LNCaP clone FGC (cell line): ENCODE results near the gene ARAF.

Experiments
- DNase-seq: peaks from one replicate; pipeline ENCODE4 v3.0.0-alpha.2; 2011; ENCODE audit warnings: low read depth
- H3K4me3 ChIP-seq: 2 replicates; pipeline ENCODE4 v1.5.1; 2011; ENCODE audit warnings: mild to moderate bottlenecking, low read depth, low read length, control low read depth
- TF ChIP-seq, protein P1 (sequence below): IDR thresholded peaks from 2 replicates; pipeline ENCODE4 v1.5.1; 2012; ENCODE audit warnings: mild to moderate bottlenecking; ENCODE audit not compliant: control insufficient read depth, insufficient read depth; ENCODE audit errors: extremely low read depth

The ARAF gene

DNA sequence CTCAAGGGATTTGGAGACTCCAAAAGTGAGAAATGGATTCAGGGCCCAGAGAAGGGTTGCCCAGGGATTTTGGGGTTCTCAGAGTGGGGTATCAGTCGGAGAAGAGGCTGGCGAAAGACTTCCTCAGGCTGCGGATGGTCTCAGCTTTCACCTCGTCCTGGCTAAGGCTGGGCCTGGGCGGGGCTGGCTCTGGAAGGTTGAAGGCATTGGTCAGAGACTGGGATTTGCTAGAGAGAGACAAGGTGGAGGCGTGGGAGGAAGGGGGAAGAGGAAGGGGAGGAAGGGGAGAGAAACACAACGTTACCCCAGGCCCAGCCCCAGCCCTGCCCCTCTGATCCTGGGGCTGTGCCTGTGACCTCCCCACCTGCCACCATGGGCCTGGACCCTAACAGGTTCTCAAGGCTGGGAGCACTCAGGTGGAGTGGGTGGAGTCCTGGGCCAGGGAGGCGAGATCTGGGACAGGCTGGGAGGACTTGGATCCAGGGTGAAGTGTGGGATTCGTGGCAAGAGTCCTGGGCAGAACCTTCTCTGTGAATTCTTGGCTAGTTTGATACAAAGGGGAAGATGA, 11.9 kb downstream of the ARAF start:
- DNase-seq, result no peak
- TF ChIP-seq, protein P1, sequence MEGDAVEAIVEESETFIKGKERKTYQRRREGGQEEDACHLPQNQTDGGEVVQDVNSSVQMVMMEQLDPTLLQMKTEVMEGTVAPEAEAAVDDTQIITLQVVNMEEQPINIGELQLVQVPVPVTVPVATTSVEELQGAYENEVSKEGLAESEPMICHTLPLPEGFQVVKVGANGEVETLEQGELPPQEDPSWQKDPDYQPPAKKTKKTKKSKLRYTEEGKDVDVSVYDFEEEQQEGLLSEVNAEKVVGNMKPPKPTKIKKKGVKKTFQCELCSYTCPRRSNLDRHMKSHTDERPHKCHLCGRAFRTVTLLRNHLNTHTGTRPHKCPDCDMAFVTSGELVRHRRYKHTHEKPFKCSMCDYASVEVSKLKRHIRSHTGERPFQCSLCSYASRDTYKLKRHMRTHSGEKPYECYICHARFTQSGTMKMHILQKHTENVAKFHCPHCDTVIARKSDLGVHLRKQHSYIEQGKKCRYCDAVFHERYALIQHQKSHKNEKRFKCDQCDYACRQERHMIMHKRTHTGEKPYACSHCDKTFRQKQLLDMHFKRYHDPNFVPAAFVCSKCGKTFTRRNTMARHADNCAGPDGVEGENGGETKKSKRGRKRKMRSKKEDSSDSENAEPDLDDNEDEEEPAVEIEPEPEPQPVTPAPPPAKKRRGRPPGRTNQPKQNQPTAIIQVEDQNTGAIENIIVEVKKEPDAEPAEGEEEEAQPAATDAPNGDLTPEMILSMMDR, result no peak
- H3K4me3 ChIP-seq, result no peak overlapping the region

DNA sequence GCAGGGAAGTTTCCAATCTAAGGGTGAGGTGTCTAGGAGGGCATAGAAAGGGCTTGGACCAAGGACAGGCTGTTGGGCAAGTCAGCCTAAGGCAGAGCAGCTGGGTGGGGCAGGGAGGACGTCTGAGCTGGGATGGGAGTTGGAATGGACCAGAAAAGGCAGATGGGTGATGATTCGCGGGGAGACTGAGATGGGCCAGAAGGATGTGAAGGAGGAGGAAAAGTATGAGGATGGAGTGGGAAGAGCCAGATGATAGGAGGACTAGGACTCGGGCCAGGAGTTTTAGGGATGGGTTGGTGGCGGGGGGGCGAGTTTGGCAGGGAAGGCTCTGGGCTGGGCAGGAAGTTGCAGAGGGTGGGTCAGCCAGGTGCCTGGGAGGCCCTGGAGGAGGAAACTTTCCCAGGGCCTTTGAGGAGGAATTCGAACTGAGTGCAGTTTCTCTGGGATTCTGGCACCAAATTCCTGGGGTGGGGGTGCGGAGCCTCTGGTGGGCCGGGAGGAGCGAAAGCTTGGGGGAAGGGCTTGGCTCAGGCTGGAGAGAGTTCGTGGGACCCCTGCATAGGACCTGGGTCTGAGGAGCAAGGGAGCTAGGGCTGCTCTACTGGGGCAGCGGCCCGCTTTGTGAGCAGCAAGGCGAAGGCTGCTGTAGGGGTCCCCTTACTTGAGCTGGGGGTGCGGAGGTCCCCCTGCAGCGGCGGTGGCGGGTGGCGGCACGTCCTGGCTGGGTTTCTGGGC, 12.5 kb downstream of the ARAF start:
- H3K4me3 ChIP-seq, result no peak overlapping the region
- DNase-seq, result no peak
- TF ChIP-seq, protein P1, result no peak

DNA sequence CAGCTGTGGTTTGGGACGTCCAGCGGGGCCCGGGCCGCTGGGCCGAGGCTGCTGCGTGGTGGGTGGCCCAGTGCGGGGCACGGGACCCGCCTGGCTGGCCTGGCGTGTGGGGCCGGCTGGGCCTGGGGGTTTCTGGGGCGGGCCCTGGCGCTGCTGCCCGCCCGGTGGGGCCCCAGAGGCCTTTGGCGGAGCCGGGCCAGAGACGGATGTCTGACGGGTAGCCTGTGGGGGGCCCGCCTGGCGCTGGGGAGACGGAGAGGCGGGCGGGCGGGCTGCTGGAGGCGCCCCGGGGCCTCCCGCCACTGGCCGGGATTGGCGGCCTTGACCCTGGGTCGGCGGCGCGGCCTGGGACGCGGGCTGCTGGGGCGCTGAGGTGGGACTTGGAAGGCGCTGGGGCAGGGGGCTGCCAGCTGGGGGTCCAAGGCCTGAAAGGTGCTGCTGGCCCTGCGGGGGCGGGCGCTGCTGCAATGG, 13.1 kb downstream of the ARAF start:
- TF ChIP-seq, protein P1, result no peak
- no peak for DNase-seq
- H3K4me3 ChIP-seq, result no peak overlapping the region

DNA sequence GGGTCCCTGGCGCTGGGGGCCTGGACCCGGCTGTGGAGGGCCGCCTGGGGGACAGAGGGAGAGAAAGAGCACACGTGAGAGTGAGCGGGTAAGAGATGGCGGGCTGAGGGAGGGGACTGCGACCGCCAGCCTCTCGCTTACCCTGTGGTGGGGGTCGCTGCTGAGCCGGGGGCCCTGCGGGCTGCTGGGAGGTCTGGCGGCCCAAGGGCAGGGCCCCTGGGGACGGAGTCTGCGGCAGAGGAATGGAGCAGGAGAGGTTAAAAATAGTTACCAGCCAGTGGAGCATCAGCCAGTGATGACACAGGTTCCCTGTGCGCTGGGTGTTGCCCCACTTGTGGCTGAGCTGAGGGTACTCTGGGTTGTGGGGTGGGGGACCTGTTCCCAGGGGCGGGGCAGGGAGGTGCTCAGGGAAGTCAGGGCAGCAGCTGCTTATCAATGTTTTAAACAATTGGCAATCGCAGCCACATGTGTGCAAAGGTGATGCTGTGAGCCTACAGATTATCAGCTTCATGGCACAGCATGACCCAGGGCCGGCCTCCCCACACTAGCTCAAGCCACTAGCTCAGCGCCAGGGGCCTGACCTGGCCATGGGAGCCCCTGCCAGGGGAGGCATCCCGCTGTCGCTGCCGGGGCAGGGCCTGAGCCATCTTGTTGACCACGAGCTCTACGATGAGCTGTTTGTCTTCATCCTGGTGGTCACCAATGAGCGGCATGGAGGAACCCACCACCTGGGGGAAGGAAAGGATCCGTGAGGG, 13.7 kb downstream of the ARAF start:
- no peak overlapping the region for H3K4me3 ChIP-seq
- TF ChIP-seq, protein P1, result no peak
- DNase-seq, result no peak

DNA sequence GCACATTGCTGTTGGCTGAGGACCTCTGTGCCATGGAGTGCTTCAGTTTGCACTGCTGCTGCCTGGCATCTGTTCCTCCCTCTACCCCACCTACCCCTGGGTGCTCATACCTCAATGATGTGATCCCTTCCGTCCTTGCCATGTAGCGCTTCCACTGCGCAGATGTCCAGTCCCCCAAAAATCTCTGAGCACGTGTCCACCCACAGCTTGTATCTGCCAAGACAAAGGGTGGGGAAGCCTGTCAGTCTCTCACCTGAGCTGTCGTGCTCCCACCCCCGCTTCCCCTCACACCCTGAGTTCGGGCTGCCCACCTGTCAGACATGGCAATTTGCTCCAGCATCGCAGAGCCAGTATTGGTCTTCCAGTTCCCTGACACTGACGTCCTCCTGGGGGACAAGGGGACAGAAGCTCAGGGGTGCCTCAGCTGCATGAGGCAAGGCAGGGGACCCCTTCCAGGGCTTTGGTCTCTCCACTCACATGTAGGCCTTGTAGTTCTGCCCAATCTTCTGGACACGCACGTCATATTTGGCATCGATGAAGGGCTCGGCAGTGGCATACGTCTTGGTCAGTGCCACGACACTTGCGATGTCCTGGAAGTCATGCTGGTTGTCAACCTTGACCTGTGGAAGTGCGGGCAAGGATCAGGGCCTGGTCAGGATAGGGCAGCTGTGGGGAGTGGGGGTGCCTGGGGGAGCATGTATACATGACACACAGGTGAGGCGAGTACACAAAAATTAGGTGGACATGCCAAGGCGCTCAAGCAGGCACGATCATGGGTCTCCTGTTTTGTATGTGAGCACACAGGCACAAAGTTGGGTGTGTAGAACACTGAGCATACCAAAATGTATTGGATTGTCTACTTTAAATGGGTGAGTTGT, 15.3 kb downstream of the ARAF start:
- TF ChIP-seq, protein P1, result no peak
- no peak for DNase-seq
- H3K4me3 ChIP-seq, result no peak overlapping the region

DNA sequence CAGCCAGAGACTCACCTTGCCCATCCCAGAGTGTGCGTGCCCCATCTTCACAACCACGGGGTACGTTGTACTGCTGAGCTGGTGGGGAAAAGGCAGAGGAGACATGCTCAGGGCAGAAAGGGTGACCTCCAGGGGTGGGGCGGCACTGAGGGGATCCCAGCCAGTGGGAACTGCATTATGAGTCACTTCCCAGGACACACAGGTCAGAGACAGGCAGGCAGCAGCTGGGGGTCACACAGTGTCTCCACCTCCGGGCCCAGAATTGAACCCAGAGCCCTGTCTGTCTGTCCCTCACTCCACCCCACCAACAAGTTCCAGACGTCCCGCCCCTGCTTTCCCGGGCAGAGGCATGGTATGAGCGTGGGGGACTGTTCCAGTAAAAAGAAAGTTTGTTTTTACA, 16.4 kb downstream of the ARAF start:
- no peak overlapping the region for H3K4me3 ChIP-seq
- no peak for DNase-seq
- TF ChIP-seq, protein P1, result no peak
